ENCODE data around the gene SH3D19. TPM values are rescaled to one million over a fixed set of nuclear protein-coding genes. Genes with fewer than 3 reads are reported as not detected.

The SH3D19 gene
- total RNA-seq, 1 experiment from 2014 or later = 29.7 TPM

GRCh38 chr4:151110236-151110635 lies 215.2 kb downstream of the SH3D19 start:
- Histone ChIP-seq H4K20me1 (ENCODE audit: control insufficient read depth, insufficient read depth, insufficient read length) (no peaks in the 10 kb centered on the region), H2AK5ac (ENCODE audit: insufficient read length, low read length) (no peak overlapping the region), H3K9me3 (ENCODE audit: control insufficient read depth, low read depth, low read length) (no peaks in the 10 kb centered on the region), H2BK120ac (ENCODE audit: low read depth, low read length, poor library complexity, severe bottlenecking) (no peak overlapping the region), H3K4me2 (ENCODE audit: insufficient read depth, insufficient read length, low read length) (no peak overlapping the region), H3K56ac (ENCODE audit: insufficient read length, low read depth, low read length) (no peak overlapping the region), H3T11ph (ENCODE audit: low read length) (no peak overlapping the region), H3K79me2 (ENCODE audit: insufficient read depth, low read length) (no peaks in the 10 kb centered on the region), H3K23me2 (ENCODE audit: insufficient read length, low read depth, low read length, poor library complexity, severe bottlenecking) (no peaks in the 10 kb centered on the region), H3K23ac (ENCODE audit: insufficient read length, low read depth, low read length) (no peak overlapping the region), H2BK20ac (ENCODE audit: low read depth, low read length, poor library complexity, severe bottlenecking) (no peak overlapping the region), H3K27ac (ENCODE audit: insufficient read length, low read depth, low read length) (no peak overlapping the region), H2AFZ (ENCODE audit: low read length) (no peak overlapping the region), H2BK15ac (ENCODE audit: low read depth, low read length) (no peak overlapping the region), H2BK12ac (ENCODE audit: insufficient read length, low read depth, low read length) (no peak overlapping the region), H3K9ac (ENCODE audit: extremely low read depth, insufficient read length, low read length) (no peak overlapping the region), H3K4ac (ENCODE audit: low read depth, low read length) (no peak overlapping the region), H4K8ac (replicated peaks; ENCODE audit: insufficient read length, low read depth, low read length) (no peak overlapping the region), H3K4me1 (ENCODE audit: insufficient read depth, low read length) (no peaks in the 10 kb centered on the region), H4K5ac (ENCODE audit: insufficient read length, low read depth, low read length) (no peak overlapping the region), H3K18ac (ENCODE audit: insufficient read length, low read depth, low read length) (no peak overlapping the region), H3K14ac (ENCODE audit: insufficient read depth, low read length) (no peak overlapping the region), H4K91ac (ENCODE audit: insufficient read length, low read depth, low read length) (no peak overlapping the region), H2BK5ac (ENCODE audit: insufficient read length, low read length) (no peak overlapping the region), H3K27me3 (ENCODE audit: insufficient read depth, low read length) (no peaks in the 10 kb centered on the region), H3K79me1 (ENCODE audit: insufficient read depth, low read depth, low read length, poor library complexity, severe bottlenecking) (no peaks in the 10 kb centered on the region)
- Mint-ChIP-seq H3K4me1 (no peaks in the 10 kb centered on the region), H3K4me3 (no peak overlapping the region), H3K27ac (no peak overlapping the region), H3K27me3 (ENCODE audit: low read depth) (no peaks in the 10 kb centered on the region), H3K9me3 (no peaks in the 10 kb centered on the region; a peak in 1 of 5 replicates), H3K36me3 (ENCODE audit: insufficient read depth in 1 of 3, low read depth in 3 of 3) (peaks cover 17 to 65% (median 24%) of the 10 kb centered on the region in 3 experiments)
- DNase-seq = no peak
- WGBS (ENCODE audit: extremely low coverage, insufficient read length, low lambda C conversion rate) = no CpG with 5 or more reads among the region's 3 CpGs
- TF ChIP-seq CTCF (conservative IDR thresholded peaks at IDR 0.05) = no peak

All from H9 (cell line).